OCI-LY7 (cell line): ENCODE results near the gene GPS1. TPM values are rescaled to one million over a fixed set of nuclear protein-coding genes. Genes with fewer than 3 reads are reported as not detected.

Experiments
- Bru-seq: library from RNA; stranded (reverse); fragments of 400-500 nt; gene quantifications from one replicate; lab custom pipeline; 2021; lab: Mats Ljungman, UMichigan
- BruChase-seq, 2 experiments: library from RNA; stranded (reverse); fragments of 400-500 nt; gene quantifications; one replicate each; lab custom pipeline; 2021; lab: Mats Ljungman, UMichigan
- BruUV-seq: library from RNA; stranded (reverse); fragments of 400-500 nt; replicated peaks from 2 replicates; lab custom pipeline; 2021; lab: Mats Ljungman, UMichigan
- CTCF ChIA-PET: fragments of 300-600 bp; sonication (Branson Sonifier 250); formaldehyde crosslinking; loops from one replicate; lab custom pipeline; 2022; ENCODE audit warnings: antibody characterized with exemption; ENCODE audit not compliant: unreplicated experiment; lab: Charles Lee
- POLR2A ChIA-PET: fragments of 300-600 bp; sonication (Branson Sonifier 250); formaldehyde crosslinking; loops from one replicate; lab custom pipeline; 2022; ENCODE audit warnings: antibody characterized with exemption; lab: Charles Lee
- DNase-seq: peaks from one replicate; pipeline ENCODE4 v3.0.0-alpha.2; 2015; ENCODE audit warnings: low spot score
- H2AFZ ChIP-seq: fragments of 200-600 bp; sonication (generic), shearing (Covaris generic); 2 replicates; pipeline ENCODE4 v1.6.1; 2014; ENCODE audit warnings: mild to moderate bottlenecking, antibody characterized with exemption, low read length, moderate library complexity
- H3K27ac ChIP-seq: fragments of 200-600 bp; sonication (generic); 2 replicates; pipeline ENCODE4 v1.5.1; 2014; ENCODE audit warnings: mixed run types, low read depth, mild to moderate bottlenecking, moderate library complexity, low read length, inconsistent platforms; ENCODE audit not compliant: poor library complexity, severe bottlenecking
- H3K36me3 ChIP-seq: fragments of 200-600 bp; sonication (generic); 2 replicates; pipeline ENCODE4 v1.6.1; 2014; ENCODE audit warnings: mild to moderate bottlenecking, antibody characterized with exemption, low read length, moderate library complexity, mixed read lengths; ENCODE audit not compliant: insufficient read depth
- H3K4me1 ChIP-seq: fragments of 200-600 bp; sonication (generic); 2 replicates; pipeline ENCODE4 v1.5.1; 2014; ENCODE audit warnings: mild to moderate bottlenecking, low read length; ENCODE audit not compliant: insufficient read depth, poor library complexity, severe bottlenecking
- H3K4me2 ChIP-seq: fragments of 200-600 bp; sonication (generic); 2 replicates; pipeline ENCODE4 v1.6.1; 2014; ENCODE audit warnings: mild to moderate bottlenecking, low read length
- H3K4me3 ChIP-seq: fragments of 200-600 bp; sonication (generic); 2 replicates; pipeline ENCODE4 v1.5.1; 2014; ENCODE audit warnings: mild to moderate bottlenecking, low read depth, low read length; ENCODE audit not compliant: poor library complexity, severe bottlenecking
- H3K79me2 ChIP-seq: fragments of 200-600 bp; sonication (generic); 2 replicates; pipeline ENCODE4 v1.6.1; 2016; ENCODE audit warnings: low read depth, mild to moderate bottlenecking, low read length, moderate library complexity, mixed read lengths; ENCODE audit not compliant: insufficient read depth
- H3K9me2 ChIP-seq: fragments of 200-600 bp; sonication (generic); 2 replicates; pipeline ENCODE4 v1.6.1; 2016; ENCODE audit warnings: mild to moderate bottlenecking, low read length, mixed read lengths; ENCODE audit not compliant: insufficient read depth
- H3K9me3 ChIP-seq: fragments of 200-600 bp; sonication (generic); 2 replicates; pipeline ENCODE4 v1.6.1; 2014; ENCODE audit warnings: mild to moderate bottlenecking, mixed run types, low read length, mixed read lengths
- H4K20me1 ChIP-seq: fragments of 200-600 bp; sonication (generic); 2 replicates; pipeline ENCODE4 v1.6.1; 2014; ENCODE audit warnings: mild to moderate bottlenecking, antibody characterized with exemption, low read length, moderate library complexity, mixed read lengths; ENCODE audit not compliant: insufficient read depth
- EZH2phosphoT487 ChIP-seq: fragments of 200-600 bp; sonication (generic); IDR thresholded peaks from 2 replicates; pipeline ENCODE4 v1.6.1; 2018; ENCODE audit warnings: low read depth, borderline replicate concordance, mild to moderate bottlenecking, mixed run types, antibody characterized with exemption, low read length, moderate library complexity, mixed read lengths
- intact Hi-C: fragments of 100-400 bp; cut with micrococcal nuclease; formaldehyde crosslinking; loops from one replicate; pipeline ENCODE4 v1.10.0; 2022; ENCODE audit not compliant: unreplicated experiment
- long read RNA-seq: library from polyadenylated mRNA; stranded (forward); transcript quantifications from one replicate; pipeline ENCODE4 v2.0.0, GENCODE V29; 2022
- total RNA-seq, 2 experiments: library from RNA; depleted of rRNA in 1 of 2; stranded (reverse); fragments of >200 nt in 1 of 2; shearing (Covaris generic) in 1 of 2; gene quantifications; 2 replicates each; pipeline ENCODE4 v1.2.3, GENCODE V29; 2014 to 2022
- TF ChIP-seq, protein P1 (sequence below): fragments of 200-600 bp; sonication (generic); conservative IDR thresholded peaks from 2 replicates; pipeline ENCODE4 v1.5.1; 2014; ENCODE audit warnings: mild to moderate bottlenecking, antibody characterized with exemption, low read length, moderate library complexity, mixed read lengths

GPS1 gene
- total RNA-seq (2014; rRNA removed; shearing (Covaris generic)): 137 and 169 TPM in 2 replicates
- 123 and 133 TPM in 2 replicates for total RNA-seq (2022)
- percentile 61 among the genes with signal in this experiment for Bru-seq, nascent RNA
- percentile 83 among the genes with signal in this experiment for BruChase-seq, experiment 1, labeled RNA remaining after a 6-hour chase
- percentile 70 among the genes with signal in this experiment for BruChase-seq, experiment 2, labeled RNA remaining after a 2-hour chase
- long read RNA-seq, transcript GPS1-201 (13 exons, 1,842 nt): minor isoform, 18 of 285 reads
- long read RNA-seq, transcript GPS1-208 (13 exons, 1,874 nt): major isoform, 131 of 285 reads
- long read RNA-seq, transcript GPS1-226 (13 exons, 1,839 nt): minor isoform, 28 of 285 reads
- long read RNA-seq, transcript GPS1-202 (14 exons, 1,949 nt): minor isoform, 5 of 285 reads
- long read RNA-seq, partial matches to known transcripts: 35 of 285 reads
- long read RNA-seq, other reads (novel, unspliced or antisense): 63 of 285 reads

- peak within 1 kb of the TSS; percentile 10; the same call in 1 of the 2 replicates for H2AFZ ChIP-seq
- H3K4me2 ChIP-seq: peak within 1 kb of the TSS; percentile 91
- no peaks in the 10 kb centered on the region for H3K9me3 ChIP-seq
- CTCF ChIA-PET: no interaction called here
- no peaks in the 10 kb centered on the region for H3K9me2 ChIP-seq
- TSS peak; percentile 74 for BruUV-seq
- peak within 1 kb of the TSS; percentile 75 for H3K4me3 ChIP-seq
- H3K4me1 ChIP-seq: peaks cover 21% of the 10 kb centered on the region
- no peak for TF ChIP-seq EZH2phosphoT487
- TF ChIP-seq, protein P1, sequence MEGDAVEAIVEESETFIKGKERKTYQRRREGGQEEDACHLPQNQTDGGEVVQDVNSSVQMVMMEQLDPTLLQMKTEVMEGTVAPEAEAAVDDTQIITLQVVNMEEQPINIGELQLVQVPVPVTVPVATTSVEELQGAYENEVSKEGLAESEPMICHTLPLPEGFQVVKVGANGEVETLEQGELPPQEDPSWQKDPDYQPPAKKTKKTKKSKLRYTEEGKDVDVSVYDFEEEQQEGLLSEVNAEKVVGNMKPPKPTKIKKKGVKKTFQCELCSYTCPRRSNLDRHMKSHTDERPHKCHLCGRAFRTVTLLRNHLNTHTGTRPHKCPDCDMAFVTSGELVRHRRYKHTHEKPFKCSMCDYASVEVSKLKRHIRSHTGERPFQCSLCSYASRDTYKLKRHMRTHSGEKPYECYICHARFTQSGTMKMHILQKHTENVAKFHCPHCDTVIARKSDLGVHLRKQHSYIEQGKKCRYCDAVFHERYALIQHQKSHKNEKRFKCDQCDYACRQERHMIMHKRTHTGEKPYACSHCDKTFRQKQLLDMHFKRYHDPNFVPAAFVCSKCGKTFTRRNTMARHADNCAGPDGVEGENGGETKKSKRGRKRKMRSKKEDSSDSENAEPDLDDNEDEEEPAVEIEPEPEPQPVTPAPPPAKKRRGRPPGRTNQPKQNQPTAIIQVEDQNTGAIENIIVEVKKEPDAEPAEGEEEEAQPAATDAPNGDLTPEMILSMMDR: no peak
- intact Hi-C loops: loop anchor here (1.0 kb wide), 1 partner anchor 15 kb away; the partner anchor contains the start of gene DCXR
- peaks cover 8% of the 10 kb centered on the region; the same call in 1 of the 2 replicates for H3K79me2 ChIP-seq
- H3K27ac ChIP-seq: no peak within 1 kb of the TSS
- peak; percentile 87 for DNase-seq
- H3K36me3 ChIP-seq: peaks cover 38% of the 10 kb centered on the region
- POLR2A ChIA-PET: interaction anchor here (1.0 kb wide), 1 partner anchor 14 kb away, joined by 4 read pairs; the partner anchor contains the start of gene DCXR
- H4K20me1 ChIP-seq: no peaks in the 10 kb centered on the region
These were observed at the start of gene GPS1, which contains the start of gene RFNG for GRCh38 chr17:82051776-82052637. GPS1 (plus strand) TSS chr17:82051898; CDS start chr17:82051932, 34 bp downstream. RFNG (minus strand) TSS chr17:82051811; CDS start chr17:82051766, 45 bp downstream.

DNA sequence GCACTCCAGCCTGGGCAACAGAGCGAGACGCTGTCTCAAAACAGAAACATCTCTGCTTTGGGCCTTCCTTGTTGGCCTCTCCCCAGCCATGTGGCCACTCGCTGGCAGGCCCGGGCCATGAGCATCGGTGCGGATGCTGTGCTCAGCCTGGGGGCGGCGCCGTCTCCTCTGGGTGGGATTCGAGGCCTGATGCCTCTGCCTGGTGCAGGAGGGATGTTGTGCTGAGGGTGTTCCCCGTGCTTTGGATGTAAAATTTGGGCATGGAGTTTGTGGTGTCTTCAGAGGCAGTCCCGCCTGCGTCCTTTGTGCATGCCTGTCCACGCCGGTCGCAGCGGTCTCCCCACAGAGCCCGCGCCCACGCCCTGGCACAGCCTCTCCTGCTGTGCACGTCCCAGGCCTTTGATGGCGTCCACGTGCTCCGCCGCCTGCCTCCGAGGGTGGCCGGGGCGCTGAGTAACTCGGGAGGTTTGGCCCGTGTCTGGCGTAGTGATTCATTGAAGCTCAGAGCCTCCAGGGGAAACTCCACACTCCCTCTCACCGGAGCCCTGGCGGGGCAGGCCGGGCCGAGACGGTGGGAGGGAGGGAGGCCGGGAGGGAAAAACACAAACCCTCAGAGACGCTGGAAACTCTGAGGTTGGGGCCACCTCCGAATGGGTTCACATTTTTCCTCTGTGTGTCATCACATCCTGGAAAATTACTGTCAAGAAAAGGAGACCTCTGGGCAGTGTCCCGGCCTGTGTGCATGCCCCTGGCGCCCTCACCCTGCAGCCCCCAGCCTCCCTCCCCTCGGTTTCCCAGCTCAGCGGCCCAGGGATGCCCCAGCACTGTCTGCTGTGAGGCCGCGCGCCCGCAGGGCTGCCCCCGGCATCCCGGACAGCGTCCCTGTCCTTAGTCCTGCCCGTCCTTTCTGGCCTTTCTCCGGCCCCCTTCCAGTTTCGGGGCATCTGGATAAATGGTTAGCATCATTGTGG lies 48.0 kb upstream of the GPS1 start:
- Histone ChIP-seq H3K9me2 (no peaks in the 10 kb centered on the region), H3K79me2 (no peaks in the 10 kb centered on the region), H3K27ac (no peak overlapping the region), H2AFZ (no peak overlapping the region), H3K9me3 (no peaks in the 10 kb centered on the region), H3K36me3 (no peaks in the 10 kb centered on the region), H3K4me3 (no peak overlapping the region), H4K20me1 (no peaks in the 10 kb centered on the region), H3K4me1 (no peaks in the 10 kb centered on the region), H3K4me2 (no peak overlapping the region)
- no peak for DNase-seq
- CTCF ChIA-PET: interaction anchor here (0.6 kb wide), 1 partner anchor 8 kb away, joined by 4 read pairs; no protein-coding TSS in a partner anchor
- no TSS peak for BruUV-seq
- POLR2A ChIA-PET: interaction anchor here (0.6 kb wide), 2 partner anchors 54 to 61 kb away, joined by 3 to 4 read pairs; no protein-coding TSS in a partner anchor
- TF ChIP-seq, protein P1: no peak
- no peak for TF ChIP-seq EZH2phosphoT487
- intact Hi-C loops: no loop called here
